EL (cell line): ENCODE data around the gene TPRG1L.
"Not testable (repeated sequence)": the region's sequence is repeated elsewhere in the genome, so short reads cannot be mapped to it uniquely, and the experiment has no call there.

ENCODE experiments used
- DNase-seq: peaks from one replicate; pipeline ENCODE4 v3.0.0-alpha.2; 2016

The TPRG1L gene

DNA sequence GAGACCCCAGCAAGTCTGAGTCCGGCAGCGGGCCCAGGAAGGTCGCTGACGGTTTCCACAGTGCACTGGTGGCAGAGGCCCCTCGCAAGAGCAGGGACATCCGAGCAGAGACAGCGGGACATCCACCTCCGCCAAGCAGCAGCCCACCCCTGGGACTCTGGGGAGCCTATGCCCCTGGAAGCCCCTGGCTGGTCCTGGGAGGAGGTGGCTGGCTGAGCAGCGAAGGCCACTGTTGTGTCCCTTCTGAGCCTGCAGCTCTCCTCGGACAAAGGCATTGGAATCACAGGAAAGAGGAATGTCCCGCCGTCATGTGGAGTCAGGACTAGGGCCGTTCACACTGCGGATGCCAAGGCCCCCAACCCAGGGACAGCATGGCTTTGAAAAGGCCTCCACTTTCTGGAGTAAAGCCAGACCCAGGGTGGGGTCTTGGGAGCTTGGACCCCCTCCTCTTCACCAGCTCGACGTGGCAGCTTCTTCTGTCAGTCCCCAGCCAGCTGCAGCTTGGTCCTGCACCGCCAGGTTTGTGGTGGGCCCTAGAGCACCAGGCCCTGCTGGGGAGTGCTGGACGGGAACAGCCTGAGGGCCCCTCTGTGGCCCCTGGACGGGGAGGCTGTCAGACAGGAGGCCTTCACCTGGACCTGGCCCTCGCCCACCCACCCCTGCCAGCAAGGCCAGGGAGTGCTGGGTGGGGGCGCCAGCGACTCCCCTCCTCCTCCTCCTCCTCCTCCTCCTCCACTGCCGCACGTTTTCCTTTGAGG, 14.9 kb upstream of the TPRG1L start:
- no peak for DNase-seq

DNA sequence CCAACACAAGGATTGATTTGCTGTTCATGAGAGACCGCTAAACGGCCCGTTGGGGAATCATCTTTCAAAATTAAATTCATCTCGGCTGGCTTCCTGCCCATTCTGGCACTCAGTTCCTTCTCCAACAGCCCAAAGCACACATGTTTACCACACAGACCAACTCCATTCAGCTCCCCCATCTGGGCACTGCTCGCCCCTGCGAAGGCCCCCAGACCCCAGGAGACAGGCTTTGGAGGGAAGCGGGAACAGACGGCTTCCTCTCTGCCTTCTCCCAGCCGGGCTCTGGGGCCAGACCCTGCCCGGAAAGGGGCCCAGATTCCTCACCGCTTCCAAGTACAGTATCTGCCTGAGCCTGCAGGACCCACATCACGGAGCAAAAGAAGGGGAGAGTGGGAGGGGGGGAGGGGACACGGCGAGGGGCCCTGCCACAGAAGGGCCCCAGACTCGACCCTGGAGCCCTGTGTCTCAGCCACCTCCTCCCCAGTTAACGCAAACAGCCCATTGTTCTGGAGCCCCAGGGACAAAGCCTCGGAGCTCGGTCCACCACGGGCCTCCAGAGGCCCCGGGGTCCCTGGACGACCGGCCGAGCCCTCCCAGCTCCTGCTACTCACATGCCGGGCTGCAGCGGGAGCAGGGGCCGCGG, 14.2 kb upstream of the TPRG1L start:
- no peak for DNase-seq

DNA sequence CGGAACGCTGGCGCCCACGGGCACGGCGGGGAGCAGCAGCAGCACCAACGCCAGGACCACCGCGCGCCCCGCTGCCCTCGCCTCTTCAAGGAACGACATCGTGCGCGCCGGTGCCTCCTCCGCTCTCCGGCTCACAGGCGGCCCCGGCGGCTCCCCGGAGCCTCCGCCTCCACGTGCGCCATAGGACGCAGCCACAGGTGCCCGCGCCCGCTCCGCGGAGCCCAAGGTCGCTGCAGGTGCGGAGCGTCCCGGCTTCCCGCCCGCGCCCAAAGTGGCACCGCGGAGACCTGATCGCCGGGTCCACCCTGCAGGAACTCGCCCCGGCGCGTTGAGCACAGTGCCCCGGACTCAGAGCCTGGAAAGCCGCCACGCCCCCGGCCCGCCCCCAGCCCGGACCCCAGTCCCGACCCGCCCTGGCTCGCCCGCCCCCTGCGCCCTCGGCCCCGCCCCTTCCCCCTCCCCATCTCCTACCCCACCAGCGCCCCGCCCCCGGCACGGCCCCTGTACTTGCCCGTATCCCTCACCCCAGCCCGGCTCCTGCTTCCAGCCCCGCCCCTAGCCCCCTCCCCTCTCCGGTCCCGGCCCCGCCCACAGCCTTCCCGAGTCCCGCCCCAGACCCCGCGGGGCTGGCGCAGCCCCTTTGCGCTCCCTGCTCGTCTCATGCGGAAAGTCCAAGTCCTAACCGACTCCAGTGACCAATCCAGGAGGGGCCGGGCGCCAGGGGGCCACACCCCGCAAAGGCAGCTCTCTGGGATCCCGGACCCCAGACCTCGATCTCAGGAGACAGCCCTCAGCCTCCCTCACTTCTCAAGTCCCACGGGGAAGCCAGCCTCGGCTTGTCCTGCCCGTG, 13.4 kb upstream of the TPRG1L start, which contains the start of gene MEGF6:
Gene MEGF6, minus strand, starts transcription at position 339 of the 850 bp plus-strand sequence. Its CDS starts 240 bp downstream, at position 99.
- peak; percentile 49 for DNase-seq

DNA sequence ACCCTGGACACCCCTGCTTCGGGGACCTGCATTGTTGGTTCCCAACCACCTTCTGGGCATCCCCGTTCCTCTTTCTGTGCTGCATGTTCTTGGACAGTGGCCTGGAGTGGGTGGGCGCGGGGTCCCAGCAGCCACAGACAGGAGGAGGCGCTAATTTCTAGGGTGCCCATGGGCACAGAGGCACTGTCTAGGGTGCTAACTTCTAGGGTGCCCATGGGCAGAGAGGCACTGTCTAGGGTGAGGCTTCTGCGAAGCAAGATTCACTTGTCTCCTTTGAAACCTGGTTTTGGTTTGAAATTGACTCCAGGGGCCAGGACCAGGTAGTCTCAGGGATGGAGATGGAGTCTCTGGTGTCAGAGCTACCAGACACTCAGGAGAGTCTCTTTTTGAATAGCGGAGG, 12.7 kb upstream of the TPRG1L start:
- no peak for DNase-seq

DNA sequence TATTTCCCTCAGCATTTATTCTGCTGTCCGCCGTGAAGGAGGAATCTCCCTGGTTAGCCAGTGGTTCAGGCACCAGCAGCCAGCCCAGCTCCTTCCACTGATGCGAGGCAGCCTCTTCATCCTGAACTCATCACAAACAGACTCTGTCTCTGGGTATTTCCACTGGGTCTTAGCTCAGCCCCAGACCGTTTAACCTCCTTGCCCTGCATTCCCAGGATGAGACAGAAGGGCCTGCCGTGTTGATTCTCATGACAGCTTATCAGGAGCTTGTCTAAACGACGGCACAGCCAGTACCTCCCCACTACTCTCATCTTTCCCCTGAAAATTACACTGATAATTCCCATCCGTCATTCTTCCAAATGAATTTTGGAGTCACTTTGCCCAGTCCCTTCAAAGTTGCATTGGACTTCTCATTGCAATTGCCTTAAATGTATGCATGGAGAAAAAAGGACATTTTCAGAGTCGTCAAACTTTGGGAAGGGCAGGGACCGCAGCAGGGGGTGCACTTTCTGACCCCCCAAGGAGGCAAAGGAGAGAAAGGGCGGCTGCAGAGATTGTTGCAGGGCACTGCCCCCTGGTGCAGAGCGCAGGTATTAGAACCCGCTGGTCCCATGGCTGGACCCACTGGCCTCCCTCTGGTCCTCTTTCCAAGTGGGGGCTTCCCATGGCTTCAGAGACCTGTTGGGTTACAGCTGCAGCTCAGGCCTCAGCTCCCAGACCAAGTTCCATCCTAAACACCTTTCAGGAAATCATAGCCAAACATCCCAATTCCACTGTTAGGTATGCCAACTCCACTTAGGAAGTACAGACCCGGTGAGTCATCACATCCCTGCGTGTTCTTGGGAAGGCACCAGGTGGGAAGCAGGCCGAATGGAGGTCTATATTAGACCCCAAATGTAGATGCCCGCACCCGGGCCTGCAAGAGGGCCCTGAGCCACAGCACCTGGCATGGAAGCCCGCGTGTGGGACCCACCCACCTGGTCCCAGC, 9.8 kb upstream of the TPRG1L start:
- no peak for DNase-seq

DNA sequence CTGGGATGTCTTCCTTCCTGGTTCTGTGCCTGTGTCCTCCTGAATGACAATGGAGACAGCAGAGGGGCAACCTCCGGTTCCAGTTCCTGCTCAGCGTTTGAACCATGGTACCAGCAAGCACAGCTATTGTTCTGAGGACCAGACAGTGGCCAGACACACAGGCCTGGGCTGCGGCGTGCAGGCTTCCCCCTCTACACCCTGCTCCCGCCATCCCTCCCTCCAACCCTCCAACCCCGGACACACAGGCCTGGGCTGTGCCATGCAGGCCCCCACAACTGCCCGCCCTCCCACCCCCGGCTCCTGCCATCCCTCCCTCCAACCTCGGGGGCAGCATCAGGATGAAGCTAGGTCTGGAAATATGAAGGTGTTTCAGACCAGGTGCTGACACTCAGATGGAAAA, 8.0 kb upstream of the TPRG1L start:
- DNase-seq, result no peak

DNA sequence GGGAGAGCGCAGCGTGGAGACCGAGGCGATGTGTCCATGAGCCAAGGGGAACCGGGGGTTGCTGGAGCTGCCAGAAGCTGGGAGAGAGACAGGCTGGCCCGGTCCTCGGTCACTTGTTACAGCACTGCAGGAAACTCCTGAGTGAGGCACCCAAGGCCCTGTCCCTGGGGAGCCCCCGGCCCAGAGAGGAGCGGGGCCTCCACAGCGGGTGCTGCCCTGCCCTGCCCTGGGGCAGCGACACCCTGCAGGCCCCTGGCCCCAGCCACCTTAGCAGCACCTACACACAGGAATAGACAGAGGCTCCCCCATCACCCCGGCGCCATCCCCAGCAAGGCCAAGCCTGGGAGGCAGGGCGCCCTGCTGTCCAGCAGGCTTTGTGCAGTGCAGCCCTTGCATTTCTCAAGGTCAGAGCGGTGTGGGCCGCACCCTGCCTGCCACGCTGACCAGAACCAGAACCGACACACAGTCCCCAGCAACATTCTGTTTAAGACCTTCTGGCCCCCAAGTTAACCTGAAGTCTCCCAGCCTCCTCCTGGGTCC, 6.9 kb upstream of the TPRG1L start:
- DNase-seq, result no peak

DNA sequence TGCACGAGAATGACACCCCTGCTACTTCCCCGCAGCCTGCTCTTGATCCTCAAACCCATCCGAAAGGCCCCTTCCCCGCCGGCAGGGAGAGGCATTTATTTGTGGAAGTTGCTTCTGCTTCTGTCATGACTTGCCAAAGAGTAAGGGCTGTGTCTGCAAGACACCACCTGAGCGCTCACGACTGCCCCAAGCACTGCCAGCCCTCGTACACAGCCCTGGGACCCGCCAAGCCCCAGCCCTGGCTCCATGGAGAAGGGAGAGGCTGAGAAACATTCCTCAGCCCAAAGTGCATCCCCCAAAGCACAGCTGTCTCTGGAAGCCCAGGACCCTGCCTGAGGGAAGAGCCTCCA, 6.3 kb upstream of the TPRG1L start:
- DNase-seq, result no peak

DNA sequence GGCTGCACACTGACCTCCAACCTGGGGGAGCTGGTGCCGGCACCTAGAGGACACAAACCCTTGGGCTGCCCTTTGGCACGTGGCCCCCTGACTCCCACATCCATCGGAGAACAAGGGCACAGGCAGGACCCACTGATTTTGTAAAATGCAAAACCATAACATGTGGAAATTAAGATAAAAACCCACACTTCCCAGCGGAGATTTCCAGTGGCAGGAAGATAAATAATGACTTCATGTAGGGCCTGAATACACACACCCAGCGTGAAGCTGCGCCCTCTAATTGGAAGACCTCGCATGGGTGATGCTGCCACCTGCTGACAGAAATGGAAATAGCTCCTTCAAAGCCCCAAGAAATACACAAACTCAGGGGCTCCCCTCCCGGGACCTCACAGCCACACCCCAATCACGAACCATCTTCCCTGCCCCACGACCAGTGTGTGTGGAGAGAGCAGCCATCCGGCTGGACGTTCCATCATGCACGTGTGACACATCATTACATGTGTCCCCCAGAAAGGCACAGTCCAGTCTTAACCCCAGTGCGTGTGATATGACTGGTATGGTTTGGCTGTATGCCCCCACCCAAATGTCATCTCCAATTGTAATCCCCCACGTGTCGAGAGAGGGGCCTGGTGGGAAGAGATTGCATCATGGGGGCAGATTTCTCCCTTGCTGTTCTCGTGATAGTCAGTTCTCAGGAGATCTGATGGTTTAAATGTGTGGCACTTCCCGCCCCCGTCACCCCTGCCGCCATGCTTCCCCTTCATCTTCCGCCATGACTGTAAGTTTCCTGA, 5.7 kb upstream of the TPRG1L start:
- DNase-seq, result peak; percentile 75

DNA sequence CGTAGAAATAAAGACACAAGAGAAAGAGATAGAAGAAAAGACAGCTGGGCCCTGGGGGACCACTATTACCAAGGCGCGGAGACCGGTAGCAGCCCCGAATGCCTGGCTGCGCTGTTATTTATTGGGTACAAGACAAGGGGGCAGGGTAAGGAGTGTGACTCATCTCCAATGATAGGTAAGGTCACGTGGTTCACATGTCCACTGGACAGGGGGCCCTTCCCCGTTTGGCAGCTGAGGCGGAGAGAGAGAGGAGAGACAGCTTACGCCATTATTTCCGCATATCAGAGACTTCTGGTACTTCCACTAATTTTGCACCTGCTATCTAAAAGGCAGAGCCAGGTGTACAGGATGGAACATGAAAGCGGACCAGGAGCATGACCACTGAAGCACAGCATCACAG, 4.1 kb upstream of the TPRG1L start:
- DNase-seq, result no peak

DNA sequence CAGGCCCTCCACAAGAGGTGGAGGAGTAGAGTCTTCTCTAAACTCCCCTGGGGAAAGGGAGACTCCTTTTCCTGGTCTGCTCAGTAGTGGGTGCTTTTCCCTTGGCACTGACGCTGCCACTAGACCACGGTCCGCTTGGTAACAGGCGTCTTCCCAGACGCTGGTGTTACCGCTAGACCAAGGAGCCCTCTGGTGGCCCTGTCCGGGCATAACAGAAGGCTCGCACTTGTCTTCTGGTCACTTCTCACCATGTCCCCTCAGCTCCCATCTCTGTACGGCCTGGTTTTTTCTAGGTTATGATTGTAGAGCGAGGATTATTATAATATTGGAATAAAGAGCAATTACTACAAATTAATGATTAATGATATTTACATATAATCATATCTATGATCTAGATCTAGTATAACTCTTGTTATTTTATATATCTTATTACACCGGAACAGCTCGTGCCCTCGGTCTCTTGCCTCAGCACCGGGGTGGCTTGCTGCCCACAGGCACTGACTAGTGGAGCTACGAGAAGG, 3.6 kb upstream of the TPRG1L start:
- DNase-seq, result peak; percentile 50

DNA sequence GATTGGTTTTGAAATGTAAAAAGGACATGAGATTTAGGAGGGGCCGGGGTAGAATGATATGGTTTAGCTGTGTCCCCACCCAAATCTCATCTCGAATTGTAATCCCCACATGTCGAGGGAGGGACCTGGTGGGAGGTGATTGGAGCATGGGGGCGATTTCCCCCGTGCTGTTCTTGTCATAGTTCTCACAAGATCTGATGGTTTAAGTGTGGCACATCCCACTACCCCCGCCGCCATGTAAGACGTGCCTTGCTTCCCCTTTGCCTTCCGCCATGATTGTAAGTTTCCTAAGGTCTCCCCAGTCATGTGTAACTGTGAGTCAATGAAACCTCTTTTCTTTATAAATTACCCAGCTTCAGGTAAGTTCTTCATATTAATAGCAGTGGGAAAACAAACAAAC, 2.7 kb upstream of the TPRG1L start:
- not testable (repeated sequence) for DNase-seq

DNA sequence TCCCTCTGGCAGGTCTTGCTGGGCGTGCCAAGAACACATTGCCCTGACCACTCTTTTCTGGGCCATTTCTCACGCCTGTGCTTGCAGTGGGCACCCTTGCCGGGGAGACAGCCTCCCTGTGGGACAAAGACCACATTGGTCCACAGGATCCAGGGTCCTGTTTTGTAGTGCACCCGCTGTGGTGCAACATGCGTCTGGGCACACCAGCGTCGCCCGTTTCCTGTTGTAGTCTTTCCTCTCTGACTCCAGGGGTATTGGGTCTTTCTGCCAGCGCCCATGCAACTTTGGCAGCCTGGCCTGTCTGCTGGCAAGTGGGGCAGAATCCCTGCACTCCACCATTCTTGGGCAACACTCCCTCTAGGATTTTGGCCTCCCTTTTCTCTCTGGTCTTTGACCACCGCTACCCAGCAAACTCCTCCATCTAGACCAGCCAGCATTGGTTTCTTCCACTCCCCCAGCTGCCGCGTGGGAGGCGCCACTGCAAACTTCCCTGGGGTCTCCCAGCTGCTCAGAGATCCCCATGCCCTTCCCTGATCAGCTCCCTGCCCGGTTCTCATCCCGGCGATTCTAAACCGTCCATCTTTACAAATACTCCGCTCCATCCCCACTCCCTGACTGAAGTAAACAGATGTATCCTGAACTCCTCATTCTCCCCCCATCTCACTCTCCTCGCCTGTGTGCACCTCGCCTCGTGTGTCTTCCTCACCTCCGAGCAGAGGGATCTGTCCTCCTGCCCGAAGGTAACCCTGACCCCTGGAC, 1.2 kb upstream of the TPRG1L start:
- no peak for DNase-seq

DNA sequence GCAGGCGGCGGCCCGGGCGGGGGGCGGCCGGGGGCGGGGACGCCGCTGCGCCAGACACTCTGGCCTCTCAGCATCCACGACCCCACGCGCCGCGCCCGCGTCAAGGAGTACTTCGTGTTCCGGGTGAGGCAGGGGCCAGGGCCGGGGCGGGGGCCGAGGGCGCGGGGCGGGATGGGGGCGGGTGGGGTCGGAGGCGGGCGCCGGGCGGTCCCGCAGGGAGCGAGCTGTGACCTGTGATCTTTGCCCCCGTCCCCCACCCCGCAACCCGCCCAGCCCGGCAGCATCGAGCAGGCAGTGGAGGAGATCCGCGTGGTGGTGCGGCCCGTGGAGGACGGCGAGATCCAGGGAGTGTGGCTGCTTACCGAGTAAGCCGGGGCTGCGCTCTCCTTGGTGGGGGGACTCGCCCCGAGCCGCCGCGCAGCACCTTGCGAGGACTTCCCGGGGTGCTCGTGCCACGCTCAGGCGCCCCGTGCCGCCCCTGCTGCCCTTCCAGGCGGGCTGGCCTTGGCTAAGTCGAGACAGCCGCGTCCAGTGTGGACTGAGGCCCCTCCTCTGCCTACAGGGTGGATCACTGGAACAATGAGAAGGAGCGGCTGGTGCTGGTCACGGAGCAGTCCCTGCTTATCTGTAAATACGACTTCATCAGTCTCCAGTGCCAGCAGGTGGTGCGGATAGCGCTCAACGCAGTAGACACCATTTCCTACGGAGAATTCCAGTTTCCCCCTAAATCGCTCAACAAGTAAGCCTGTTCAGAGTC, 514 bp downstream of the TPRG1L start:
- DNase-seq, result peak; percentile 38

DNA sequence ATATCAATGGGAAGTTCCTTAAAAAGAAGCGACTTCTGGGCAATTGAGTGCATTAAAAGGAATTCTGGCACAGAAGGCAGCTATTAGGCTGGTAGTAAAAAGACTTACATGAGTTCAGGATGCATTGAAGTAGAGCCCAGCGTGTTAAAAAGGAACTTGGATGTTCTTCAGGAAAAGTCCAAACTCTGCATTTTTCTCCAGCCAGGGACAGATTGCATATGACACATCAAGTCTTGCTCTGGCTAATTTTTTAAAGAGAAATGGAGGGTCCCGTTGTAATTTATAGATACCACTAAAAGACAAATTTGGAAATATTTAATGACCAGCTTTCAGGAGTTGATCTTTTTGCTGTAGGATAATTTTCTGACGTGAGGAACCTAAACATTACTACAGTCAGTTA, 1.2 kb downstream of the TPRG1L start:
- no peak for DNase-seq

DNA sequence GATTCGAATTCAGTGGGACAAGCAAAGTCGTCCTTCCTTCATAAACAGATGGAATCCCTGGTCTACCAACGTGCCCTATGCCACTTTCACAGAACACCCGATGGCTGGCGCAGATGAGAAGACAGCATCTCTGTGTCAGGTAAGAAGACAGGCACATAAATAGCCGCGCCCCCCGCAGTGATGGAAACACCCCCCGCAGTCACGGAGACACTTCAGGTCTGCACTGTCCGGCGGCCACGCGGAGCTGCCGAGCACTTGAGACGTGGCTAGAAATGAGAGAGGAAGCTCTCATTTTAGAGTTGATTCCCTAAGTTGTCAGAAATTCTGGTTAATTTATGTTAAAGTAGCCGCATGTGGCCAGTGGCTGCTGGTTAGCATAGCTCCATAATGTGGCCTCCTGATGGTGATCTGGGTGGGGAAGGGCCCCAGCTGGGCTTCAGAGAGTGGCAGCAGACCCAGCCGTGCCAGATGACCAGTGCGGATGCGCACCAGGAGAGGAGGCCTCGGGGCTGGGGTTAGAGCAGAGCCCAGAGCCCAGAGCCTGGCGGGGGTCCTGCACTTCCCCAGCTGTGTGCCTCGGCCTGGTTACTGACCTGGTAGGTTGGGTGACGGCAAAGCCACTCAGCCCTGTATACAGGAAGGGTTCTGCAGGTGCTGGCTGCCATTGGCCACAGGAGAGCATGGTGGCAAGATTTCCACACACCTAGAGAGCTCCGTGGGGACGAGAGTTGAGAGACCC, 2.9 kb downstream of the TPRG1L start:
- no peak for DNase-seq

DNA sequence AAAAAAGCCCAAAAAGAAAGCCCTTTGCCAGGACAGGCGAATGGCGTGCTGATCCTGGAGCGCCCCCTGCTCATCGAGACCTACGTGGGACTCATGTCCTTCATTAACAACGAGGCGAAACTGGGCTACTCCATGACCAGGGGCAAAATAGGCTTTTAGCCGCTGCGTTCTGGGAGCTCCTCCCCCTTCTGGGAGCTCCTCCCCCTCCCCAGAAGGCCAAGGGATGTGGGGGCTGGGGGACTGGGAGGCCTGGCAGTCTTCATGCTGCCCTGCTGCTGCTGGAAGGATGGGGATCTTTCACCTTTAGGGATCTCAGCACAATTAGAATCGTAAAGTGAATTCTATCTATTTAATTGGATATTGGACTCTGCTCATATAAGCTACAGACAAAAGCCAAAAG, 3.6 kb downstream of the TPRG1L start:
- DNase-seq, result no peak

DNA sequence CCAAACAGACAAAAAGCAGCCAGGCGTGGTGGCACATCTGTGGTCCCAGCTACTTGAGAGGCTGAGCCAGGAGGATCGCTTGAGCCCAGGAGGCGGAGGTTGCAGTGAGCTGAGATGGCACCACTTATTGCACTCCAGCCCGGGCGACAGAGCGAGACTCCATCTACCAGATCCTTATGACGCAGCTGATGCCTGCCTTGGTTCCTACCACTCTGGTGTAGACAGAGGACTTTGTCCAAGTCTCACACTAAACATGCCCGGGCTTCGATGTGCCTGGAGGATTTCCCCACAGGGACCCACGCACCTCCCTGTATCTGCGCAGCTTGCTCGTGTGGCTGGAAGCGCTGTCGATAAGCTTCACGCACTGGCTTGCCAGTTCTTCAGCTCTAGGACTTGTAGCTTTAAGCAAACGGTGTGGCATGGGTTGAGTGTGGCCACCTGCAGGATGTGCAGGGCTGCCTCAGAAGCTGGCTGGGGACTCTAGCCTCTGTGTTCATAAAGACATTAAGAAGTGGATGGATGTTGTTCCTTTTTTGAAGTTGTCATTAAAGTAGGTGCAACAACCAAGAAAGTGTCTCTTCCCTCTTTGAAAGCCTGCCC, 4.8 kb downstream of the TPRG1L start:
- no peak for DNase-seq
